SW 1271 (cell line): ENCODE measurements around the gene APBB2.

Experiments
- DNase-seq, 2 experiments: peaks; one replicate each; lab custom pipeline; 2025; lab: John Stamatoyannopoulos, UW

The APBB2 gene

DNA sequence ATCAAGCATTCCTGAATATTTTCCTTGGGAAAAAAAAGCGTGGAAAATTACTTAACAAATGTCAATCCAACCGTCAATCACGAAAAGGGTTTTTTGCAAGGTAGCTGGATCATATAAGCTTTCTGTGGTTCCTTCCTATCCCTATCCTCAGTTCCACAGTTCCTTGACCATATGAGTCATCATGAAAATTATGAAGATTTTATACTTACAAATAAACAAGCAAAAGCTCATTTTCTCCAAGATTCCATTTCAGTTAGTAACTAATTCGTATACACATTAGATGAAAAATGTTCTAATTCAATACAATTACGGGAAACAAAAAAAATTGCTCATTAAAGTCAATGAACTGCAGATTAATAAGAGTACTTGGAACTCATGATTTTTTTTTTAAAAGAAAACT lies 235.8 kb downstream of the APBB2 start:
- DNase-seq, result no peak

DNA sequence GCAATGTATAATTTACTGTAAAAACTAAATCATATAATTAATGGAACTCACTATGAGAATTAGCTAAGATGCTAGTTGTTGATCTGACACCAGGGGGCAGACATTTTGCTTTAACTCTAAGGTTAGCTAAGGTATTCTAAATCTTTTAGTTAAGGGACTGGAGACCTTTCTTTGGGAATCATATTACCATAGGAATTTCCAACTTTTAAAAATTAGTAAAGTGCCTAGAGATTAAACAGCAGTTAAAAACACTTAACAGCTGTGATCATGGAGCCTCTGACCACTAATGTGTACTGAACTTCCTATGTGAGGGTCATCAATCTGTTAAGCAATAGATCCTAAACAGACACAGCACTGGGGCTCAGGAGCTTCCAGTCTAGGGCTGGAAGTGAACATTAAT lies 238.0 kb downstream of the APBB2 start:
- peak in 1 of 2 experiments; percentile 68 for DNase-seq

DNA sequence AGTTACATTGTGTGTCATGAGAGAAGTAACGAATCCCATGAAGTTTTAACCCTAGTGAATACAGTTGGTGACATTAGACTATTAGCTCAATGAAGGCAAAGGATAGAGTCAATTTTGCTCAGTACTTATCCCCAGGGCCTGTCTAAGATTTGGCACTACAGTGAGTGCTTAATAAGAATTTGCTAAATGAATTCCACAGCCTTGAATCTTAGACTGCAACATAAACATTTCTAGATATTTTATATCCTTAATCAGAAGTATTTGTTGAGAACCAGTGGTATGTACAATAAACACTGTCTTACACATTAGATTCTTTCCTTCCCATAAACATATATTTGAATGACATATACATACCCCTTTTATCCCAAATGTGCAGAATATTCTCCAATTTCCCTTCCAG lies 241.6 kb downstream of the APBB2 start:
- DNase-seq, result no peak

DNA sequence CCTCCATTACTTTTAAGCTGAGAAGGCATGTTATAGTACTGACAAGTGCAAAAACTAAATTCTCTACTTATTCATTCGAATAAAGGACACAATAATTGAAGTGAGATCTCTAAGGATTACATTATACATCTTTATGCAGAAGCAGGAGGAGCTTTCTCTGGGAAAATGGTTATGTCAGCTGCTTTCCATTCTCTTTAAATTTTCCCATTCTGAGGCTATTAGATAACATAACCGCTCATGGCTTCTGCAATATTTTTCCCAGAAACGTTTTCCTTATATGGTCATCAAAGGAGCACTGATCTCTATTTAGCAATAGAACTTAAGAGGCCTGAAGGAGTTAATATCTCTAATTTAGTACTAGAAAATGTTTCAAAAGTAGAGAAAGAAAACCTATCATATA lies 243.0 kb downstream of the APBB2 start:
- DNase-seq, result no peak

DNA sequence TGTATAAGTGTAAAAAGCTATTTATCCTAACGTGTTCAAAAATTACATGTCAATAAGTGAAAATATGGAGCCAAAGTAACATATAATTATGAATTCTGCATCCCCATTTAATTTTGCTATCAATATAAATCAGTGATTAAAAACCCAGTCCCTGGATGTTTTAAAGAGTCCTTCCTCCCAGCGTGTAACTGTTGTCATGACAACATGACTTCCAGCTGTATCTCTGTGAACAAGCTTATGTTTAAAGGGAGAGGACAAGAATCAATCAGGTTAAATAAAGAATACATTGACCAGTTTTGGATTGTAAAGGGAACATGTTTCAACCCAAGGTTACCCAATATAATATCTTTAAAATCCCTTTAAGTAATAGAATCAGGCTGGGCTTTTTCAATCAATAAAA lies 244.8 kb downstream of the APBB2 start:
- no peak for DNase-seq

DNA sequence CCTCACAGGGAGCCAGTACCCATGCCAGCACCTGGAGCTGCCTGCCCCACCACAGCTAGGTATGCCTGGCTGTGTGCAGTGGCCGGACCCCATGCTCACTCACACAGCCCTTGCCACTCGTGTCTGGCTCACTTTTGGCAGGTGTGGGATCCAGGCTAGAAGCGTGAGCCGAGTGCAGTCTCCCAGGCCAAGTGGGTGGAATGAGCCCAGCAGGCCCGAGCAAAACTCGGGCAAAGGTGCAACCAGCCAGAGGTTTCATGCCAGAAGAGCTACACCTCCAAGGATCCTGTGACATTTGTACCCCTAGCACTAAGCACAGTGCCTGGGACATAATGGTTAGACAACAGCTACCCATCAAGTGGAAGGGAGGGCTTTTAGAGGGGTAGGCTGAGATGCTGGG lies 246.8 kb downstream of the APBB2 start:
- DNase-seq, result no peak

DNA sequence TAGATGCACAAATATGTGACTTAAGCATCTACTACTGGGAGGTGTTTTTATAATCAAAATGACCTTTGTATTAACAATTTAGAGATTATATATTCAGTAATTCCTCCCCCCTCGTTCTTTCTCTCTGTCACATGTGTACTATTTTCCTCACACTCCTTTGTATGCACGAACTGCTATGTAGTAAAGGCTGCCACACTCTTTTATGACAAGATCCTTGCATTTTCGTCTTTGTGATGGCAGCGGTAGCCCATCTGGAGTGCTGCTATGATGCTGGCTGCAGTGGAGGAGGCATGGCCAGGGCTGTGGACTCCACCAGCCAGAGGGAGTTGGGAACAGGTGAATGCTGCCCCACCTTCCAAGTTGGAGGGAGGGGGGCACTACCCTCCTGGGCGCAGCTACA lies 248.3 kb downstream of the APBB2 start:
- DNase-seq, result no peak

DNA sequence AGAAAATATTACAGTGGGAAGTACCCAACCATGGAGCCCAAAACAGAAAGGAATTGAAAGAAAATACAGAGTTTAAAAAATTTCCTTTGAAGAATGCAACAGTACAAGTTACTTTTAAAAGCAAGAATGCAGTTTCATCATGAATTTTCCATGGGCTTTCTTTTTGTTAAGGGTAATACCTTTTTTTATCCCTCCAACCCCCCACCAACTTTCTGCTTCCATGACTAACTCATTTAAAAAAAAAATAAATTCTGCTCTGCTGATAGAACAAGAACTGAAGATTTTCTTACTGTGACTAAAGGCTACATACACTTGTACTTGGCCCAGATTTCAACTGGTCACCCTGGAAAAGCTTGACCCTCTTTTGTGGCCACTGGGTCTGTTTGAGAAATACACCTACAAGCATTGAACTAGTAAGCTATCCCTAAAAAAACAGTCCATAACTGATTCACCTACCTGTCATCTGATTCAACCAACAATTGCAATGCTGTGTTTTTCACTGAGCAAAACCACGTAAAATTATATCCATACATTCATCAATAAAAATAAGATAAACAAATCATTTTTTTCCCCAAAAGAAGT lies 250.4 kb downstream of the APBB2 start:
- no peak for DNase-seq

DNA sequence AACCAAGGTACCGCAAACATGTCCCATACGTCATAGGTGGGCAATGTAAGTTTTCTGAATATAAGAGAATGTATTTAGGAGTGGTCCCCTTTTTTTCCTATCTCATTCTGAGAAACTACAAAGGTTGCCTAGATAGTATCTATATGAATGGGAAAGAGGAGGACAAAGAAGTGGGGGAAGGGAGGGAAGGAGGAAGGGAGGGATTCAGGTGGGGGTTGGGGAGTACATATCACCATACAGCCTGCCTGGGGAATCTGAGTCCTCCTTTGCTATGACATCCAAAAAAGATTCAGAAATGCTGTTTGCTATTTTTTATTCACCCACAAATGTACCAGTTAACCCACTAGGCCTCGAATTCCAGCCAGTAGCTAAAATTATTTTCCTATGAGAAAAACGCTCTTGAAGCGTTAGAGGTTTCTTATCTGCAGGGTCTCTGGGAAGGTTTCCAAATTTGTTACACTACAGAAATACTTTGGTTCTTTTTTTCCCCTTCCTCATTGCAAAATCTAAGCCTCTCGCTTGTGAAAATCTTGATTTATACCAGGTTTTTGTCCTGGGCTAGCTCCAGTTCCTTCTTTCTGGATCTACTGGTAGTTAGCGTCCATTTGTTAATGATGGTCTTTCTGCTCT lies 251.7 kb downstream of the APBB2 start:
- DNase-seq, result no peak

DNA sequence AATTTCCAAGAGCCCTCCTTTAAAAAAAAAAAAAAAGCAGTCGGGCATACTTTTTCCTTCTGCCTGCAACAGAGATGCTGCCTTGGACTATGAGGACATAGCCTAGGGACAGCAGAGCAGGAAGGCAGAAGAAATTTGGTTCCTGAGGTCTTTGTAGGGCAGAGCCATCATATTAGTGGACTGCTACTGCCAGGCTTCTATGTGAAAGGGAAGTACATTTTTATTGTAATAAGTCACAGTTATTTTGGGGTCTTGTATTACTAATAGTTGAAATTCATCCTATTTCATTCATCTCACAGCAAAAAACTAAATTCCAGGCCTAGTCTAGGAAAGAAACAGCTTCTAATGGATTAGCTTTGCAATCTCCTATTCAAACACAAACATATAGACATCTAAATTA lies 253.4 kb downstream of the APBB2 start:
- no peak for DNase-seq

DNA sequence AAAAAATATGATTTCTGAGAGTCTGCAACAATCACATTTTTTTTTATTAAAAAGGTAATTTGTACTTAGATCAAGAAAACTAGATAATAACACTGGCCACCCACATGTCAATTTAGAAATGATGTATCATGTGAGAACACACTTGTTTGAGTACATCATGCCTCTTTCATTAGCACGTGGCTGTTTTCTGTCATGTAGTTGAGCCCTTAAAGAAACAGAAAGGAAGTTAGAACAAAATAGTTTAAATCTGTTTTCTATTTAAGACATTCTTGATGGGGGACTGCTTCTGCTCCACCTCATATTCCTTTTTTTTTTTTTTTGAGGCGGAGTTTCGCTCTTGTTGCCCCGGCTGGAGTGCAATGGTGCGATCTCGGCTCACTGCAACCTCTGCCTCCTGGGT lies 257.1 kb downstream of the APBB2 start:
- DNase-seq, result no peak

DNA sequence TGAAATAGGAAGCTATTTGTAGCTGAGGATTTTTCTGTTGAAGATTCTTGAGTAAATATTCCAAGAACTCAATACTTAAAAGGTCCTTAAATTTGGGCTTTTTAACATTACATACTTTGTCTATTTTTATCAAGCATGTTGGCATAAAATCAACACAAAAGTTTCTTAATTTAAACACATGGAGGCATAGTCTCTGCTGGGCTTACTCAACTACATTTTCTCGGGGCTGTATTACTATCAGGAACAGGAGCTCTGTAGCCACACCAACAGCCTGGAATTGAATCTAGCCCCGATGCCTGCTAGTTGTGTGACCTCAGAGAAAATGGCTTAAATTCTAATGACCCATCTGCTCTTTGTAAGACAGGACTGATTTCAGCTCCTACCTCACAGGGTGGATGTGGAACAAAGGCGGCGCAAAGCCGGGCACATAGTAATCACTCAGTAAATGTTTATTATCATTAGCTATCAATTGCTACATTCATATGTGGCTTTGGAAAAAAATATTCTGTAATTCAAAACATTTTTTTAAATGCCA lies 257.6 kb downstream of the APBB2 start:
- DNase-seq, result no peak

DNA sequence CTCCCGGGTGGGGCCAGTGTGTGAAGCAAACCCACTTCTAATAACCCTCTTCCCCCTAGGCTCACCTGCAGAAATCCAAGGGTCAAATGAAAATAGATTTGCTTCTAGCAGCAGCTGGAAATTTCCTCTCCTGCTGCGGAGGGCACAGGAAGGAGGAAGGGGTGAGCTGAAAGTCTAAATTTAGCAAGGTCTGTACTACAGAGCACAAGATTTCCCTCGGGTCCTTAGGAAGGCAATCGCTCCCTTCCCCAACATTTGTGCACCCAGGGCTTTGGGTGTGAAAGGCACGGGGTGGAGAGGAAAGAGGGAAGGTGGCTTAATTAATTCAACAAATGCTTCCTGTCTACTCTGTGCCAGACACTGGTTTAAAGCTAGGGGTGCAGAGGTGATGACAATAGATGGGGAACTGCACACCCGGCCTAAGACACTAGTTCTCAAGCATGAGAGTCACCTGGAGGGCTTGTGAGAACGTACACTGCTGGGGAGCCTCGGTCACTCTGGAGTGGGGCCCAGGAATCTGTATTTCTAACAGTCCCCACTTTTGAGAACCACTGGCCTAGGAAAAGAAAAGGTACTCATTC lies 260.2 kb downstream of the APBB2 start:
- DNase-seq, result no peak

DNA sequence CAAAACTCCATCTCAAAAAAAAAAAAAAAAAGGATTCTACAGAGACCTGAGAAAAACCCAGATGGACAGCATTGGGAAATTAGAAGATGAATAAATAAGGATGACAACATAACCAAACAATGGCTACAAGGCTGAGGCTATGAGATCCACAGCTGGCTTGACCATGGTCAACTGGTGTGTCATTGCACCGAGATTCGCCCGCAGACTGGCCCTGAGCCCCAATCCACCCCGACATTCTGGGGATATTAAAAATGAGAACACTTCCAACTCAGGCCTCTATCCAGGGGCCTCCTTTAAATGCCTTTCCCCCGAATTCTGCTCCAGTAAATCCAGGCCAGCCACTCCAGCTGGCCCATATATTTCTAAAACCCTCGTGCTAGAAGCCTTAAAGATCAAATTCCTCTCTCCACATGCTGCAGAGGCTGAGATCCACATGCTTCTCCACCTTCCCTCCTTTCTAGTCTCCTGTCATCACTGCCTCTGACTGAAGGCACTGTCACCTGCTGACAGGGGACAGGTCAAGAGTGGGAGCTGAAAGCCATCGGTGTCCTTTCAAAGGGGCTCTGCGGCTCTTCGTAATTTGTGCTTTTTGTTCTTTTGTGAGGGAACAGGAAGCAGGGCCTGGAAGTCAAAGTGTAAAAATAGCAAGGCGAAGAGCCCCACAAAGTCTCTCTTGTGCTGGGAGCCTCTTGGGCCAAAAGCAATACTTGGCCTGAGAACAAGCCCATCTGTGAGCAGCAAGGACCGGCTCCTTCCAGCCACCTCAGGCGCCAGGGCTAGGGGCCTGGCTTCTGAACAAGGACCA lies 260.9 kb downstream of the APBB2 start:
- DNase-seq, result no peak

DNA sequence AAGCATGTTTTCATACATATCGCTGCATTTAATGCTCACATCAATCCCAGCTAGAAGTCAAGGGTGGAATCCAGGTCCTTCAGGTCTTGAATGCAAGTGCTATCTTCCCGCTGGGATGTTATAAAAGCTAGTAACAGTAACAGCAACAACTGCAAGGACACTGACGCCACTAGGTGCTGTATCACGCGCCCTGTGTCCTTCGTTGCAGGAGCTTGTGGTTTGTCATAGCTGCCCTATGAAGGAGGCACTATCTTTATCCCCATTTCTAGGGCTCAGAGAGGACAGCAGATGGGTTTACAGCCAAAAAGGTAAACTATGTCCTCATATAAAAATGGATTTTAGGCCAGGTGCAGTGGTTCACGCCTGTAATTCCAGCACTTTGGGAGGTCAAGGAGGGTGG lies 261.7 kb downstream of the APBB2 start:
- no peak for DNase-seq

DNA sequence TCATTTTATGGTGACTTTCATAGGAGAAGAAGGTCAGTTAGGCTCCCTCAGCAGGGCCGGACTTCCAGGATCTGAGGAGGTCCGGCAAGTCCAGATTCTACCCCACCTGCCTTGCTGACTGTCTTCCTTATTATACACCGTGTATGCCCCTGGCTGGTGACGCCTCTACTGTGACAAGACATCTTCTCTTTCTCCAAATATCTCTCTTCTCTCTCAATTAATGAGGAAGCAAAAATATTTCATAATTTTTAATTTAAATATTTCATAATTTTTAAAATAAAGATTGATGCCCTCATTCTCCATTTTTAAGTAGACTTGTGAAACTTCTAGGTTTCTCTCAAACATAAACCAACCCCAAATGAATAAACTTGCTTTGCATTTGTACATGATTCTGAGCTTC lies 262.1 kb downstream of the APBB2 start:
- DNase-seq, result no peak

DNA sequence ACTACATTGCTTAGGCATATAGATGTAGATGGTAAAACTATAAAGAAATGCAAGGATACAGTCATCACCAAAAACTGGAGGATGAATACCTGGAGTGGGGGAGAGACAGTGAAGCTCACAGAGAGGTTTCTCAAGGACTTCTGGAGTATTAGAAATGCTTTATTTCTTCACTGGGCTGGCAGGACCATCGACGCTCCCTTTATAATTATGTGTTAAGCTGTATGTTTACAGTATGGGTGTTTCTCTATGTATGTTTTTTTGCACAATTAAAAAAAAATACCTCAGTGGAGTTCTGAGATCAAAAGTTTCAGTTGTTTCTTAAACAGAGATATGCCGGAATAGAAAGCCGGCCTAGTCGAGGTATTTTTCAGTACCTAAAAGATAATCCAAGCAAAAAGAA lies 263.3 kb downstream of the APBB2 start:
- DNase-seq, result no peak

DNA sequence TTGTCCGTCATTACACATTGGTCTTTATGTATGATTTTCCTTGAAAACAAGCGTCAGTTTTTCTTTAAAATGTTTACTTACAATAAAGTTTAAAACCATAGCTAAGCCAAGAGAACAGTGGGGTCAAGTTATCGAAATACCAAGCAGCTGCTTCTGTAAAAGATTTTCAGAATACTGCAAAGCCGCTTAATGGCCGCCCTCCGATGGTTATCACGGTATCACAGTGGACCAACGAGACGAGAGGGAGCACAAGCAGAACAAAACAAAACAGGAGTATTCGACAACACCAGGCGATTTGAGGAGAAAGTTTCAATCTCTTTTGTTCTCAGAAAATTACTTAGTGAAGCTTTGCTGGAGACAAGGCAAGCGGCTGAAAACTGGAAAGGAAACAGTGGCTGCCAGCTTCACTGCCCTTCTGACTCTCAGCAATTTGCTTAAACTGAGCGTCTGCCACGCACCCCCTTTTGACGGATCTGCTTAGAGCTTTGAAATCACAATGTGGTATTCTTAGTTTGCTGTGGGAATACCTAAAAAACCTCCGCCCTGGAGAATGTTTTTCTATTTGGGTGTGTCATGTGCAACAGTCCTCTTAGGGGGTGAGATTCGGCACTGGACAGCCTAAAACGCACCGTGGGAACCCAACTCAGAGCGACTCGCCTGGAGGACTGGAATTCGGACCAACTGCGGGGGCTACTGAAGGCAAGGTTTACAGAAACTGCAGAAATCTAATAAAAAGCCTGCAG lies 264.8 kb downstream of the APBB2 start:
- no peak for DNase-seq

DNA sequence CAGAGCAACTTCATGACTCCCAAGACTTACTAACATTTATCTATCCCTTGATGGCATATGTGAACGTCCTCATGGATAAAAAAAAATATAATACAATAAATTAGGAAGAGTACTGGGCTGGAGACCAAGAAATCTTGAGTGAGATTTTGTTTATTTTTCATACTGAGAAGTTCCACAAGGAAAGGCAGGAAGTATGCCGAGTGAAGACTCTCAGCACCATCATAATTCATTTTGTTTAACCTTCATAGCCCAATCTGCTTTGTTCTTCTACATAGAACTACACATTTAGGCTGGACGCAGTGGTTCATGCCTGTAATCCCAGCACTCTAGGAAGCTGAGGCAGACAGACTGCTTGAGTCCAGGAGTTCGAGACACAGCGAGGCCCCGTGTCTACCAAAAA lies 266.3 kb downstream of the APBB2 start:
- DNase-seq, result no peak

DNA sequence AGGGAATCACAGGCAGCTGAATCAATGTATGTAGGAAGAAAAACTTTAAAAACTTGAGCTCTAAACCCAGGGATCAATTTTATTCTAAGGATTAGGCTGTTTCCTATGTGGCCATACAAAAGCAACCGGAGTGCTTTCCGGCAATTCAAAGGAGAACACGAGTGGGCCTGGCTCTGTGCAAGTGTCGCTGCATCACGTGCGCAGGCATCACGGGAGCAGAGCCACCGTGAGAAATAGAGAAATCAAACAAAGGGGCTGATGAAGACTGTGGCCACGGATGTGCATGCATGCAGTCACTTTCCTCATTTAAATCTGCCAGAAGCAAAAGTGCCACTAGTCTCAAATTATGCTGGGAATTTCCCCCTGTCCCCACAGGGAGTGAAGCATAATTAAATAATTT lies 267.7 kb downstream of the APBB2 start:
- DNase-seq, result no peak

DNA sequence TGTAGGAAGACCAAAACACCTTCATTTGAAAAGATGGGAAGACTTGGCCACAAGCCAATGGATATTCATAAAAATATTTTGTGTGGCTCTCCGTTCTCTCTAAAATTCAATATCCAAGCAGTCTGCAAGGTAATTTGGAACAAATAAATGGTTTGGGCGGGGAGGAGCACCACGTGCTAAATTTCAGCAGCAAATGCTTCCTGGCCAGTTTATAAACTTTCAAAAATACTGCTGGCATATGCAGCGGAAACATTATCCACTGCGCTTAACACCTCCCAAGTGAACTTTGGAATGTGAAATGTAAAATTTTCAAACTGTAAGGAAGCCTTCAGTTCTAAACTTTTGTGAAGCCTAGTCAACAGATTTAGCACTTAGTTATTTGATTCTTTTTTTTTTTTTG lies 273.6 kb downstream of the APBB2 start:
- no peak for DNase-seq

DNA sequence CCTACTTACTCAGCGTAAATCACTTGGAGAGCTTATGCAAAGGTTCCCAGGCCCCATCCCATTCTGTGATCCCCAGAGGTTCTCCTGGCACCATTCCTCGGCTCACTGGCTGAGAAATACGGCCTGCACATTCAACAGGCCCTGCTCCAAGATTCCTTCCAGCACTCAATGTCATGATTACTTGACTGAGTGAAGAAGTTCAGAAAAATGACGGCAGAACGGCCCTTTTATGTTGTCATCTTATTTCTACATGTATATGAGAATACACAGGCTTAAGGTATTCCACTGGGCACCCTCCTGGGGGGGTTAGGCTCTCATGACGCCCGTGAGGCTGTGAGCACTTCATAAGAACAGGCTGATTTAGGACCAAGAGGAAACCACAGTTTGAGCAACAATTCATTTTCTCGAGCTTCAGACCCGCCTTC lies 274.0 kb downstream of the APBB2 start:
- DNase-seq, result no peak
